Activated naive CD4-positive, alpha-beta T cell treated with anti-CD3 and anti-CD28 coated beads for 36 hours (primary cell): ENCODE results near the gene TBC1D12. TPM values are rescaled to one million over a fixed set of nuclear protein-coding genes. Genes with fewer than 3 reads are reported as not detected.
A peak's percentile ranks its signal among the peaks of the same experiment; 100 is the strongest.
"Not testable (repeated sequence)": the region's sequence is repeated elsewhere in the genome, so short reads cannot be mapped to it uniquely, and the experiment has no call there.

Experiments used
- CTCF ChIA-PET: fragments of 350-600 bp; sonication (Branson Sonifier 250); formaldehyde crosslinking; loops from one replicate; lab custom pipeline; 2021; ENCODE audit warnings: antibody characterized with exemption; lab: Charles Lee
- DNase-seq: peaks from one replicate; pipeline ENCODE4 v3.0.0-alpha.2; 2020
- H3K27ac Mint-ChIP-seq: one replicate; pipeline ENCODE4 v1.8.0; 2021; ENCODE audit warnings: mild to moderate bottlenecking, mixed read lengths
- H3K27me3 Mint-ChIP-seq: one replicate; pipeline ENCODE4 v1.8.0; 2021; ENCODE audit warnings: low read depth, mixed read lengths
- H3K36me3 Mint-ChIP-seq: one replicate; pipeline ENCODE4 v1.8.0; 2021; ENCODE audit warnings: low read depth, mixed read lengths
- H3K4me1 Mint-ChIP-seq: one replicate; pipeline ENCODE4 v1.8.0; 2021; ENCODE audit warnings: low read depth, mixed read lengths
- H3K4me3 Mint-ChIP-seq: one replicate; pipeline ENCODE4 v1.8.0; 2021; ENCODE audit warnings: mild to moderate bottlenecking, moderate library complexity, mixed read lengths
- H3K9me3 Mint-ChIP-seq: one replicate; pipeline ENCODE4 v1.8.0; 2021; ENCODE audit warnings: mixed read lengths
- intact Hi-C: fragments of 100-400 bp; cut with micrococcal nuclease; formaldehyde crosslinking; loops from one replicate; pipeline ENCODE4 v1.15.1; 2023
- total RNA-seq, 2 experiments: library from RNA; stranded (reverse); gene quantifications; one replicate each; pipeline ENCODE4 v1.2.3, GENCODE V29; 2021

TBC1D12 gene
- total RNA-seq, 2 experiments from 2014 or later: 0.25 to 0.33 TPM

- Mint-ChIP-seq H3K27me3 (peaks cover 28% of the 10 kb centered on the region), H3K4me1 (no peaks in the 10 kb centered on the region), H3K27ac (no peak overlapping the region), H3K4me3 (no peak overlapping the region), H3K36me3 (no peaks in the 10 kb centered on the region), H3K9me3 (no peaks in the 10 kb centered on the region)
- DNase-seq: no peak
- intact Hi-C loops: no loop called here
- CTCF ChIA-PET: no interaction called here
These were observed 27.0 kb upstream of the TBC1D12 start for GRCh38 chr10:94375374-94375773.

DNA sequence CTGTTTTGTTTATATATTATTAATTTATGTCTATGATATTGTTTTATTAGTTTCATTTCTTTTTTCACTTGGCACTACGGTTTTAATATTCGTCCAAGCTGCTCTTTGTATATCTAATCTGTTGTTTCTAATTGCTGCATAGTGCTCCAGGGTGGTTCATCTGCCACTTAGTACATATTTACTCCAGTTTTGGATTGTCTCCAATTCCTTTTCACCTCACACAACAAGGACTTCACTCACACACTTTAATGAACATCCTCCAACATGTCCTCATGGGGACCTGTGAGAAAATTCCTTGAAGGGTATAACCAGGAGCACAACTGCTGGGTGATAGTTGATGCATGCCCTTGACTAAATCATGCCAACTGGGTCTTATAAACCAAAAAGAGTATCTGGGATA, 25.5 kb upstream of the TBC1D12 start:
- Mint-ChIP-seq H3K4me3 (no peak overlapping the region), H3K4me1 (no peaks in the 10 kb centered on the region), H3K27ac (no peak overlapping the region), H3K9me3 (no peaks in the 10 kb centered on the region), H3K36me3 (no peaks in the 10 kb centered on the region), H3K27me3 (peaks cover 25% of the 10 kb centered on the region)
- intact Hi-C loops: no loop called here
- no peak for DNase-seq
- CTCF ChIA-PET: no interaction called here

DNA sequence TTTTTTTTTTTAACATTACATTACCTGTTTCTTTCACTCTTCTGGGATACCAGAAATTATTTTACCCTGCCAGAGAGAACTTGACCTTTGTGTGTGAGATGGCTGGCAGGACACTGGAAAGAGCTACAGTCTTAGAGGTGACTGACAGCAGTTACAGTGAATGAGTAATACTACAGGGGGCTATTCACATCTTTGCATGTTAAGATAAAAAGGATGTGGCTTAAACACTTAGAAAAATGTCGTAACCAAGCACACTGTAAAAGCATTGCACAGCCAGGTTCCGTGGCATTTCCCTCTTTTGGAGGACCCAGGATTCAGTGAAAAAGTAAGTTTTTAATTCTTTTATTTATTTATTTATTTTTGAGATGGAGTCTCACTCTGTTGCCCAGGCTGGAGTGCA, 18.8 kb upstream of the TBC1D12 start:
- intact Hi-C loops: no loop called here
- H3K4me3 Mint-ChIP-seq: no peak overlapping the region
- H3K27me3 Mint-ChIP-seq: peaks cover 3% of the 10 kb centered on the region
- H3K9me3 Mint-ChIP-seq: no peaks in the 10 kb centered on the region
- no peak for DNase-seq
- CTCF ChIA-PET: interaction anchor here (0.7 kb wide), 1 partner anchor 979 kb away, joined by 3 read pairs; no protein-coding TSS in a partner anchor
- no peak overlapping the region for H3K27ac Mint-ChIP-seq
- no peaks in the 10 kb centered on the region for H3K4me1 Mint-ChIP-seq
- H3K36me3 Mint-ChIP-seq: no peaks in the 10 kb centered on the region

DNA sequence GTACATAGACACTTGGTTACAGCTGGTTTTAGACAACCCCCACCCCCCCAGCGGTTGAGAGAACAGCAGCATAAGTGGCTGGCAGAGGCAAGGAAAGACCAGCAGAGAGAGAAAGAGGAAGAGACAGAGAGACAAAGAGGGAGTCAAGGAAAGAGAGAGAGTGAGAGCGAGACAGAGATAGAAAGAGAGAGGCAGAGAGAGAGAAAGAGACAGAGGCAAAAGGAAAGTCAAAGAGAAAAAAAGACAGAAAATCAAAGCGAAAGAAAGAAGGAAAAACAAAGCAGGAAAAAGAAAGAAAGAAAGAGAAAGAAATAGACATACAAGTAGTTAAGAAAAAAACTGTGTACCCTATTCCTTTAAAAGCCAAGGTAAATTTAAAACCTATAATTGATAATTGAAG, 16.6 kb upstream of the TBC1D12 start:
- H3K4me3 Mint-ChIP-seq, H3K36me3 Mint-ChIP-seq, DNase-seq, H3K4me1 Mint-ChIP-seq, CTCF ChIA-PET, H3K27me3 Mint-ChIP-seq, intact Hi-C loops, H3K9me3 Mint-ChIP-seq, H3K27ac Mint-ChIP-seq: not testable (repeated sequence)

DNA sequence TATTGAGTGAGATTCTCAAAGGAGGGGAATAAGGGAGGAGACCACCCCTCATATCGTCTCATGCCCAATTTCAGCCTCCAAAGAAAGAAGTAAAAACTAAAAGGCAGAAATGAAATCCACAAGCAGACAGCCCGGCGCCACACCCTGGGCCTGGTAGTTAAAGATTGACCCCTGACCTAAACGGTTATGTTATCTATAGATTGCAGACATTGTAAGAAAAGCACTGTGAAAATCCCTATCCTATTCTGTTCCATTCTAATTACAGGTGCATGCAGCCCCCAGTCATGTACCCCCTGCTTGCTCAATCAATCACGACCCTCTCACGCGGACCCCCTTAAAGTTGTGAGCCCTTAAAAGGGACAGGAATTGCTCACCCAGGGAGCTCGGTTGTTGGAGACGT, 10.2 kb upstream of the TBC1D12 start:
- DNase-seq, intact Hi-C loops, H3K9me3 Mint-ChIP-seq, H3K4me3 Mint-ChIP-seq, H3K36me3 Mint-ChIP-seq, H3K27me3 Mint-ChIP-seq, H3K27ac Mint-ChIP-seq, H3K4me1 Mint-ChIP-seq, CTCF ChIA-PET: not testable (repeated sequence)

- no peak for DNase-seq
- CTCF ChIA-PET: interaction anchor here (0.5 kb wide), 1 partner anchor 154 kb away, joined by 3 read pairs; no protein-coding TSS in a partner anchor
- intact Hi-C loops: no loop called here
- Mint-ChIP-seq H3K36me3 (no peaks in the 10 kb centered on the region), H3K4me3 (no peak overlapping the region), H3K27me3 (peaks cover 27% of the 10 kb centered on the region), H3K4me1 (no peaks in the 10 kb centered on the region), H3K27ac (no peak overlapping the region), H3K9me3 (no peaks in the 10 kb centered on the region)
These were observed 4.6 kb upstream of the TBC1D12 start for GRCh38 chr10:94397549-94398370.

DNA sequence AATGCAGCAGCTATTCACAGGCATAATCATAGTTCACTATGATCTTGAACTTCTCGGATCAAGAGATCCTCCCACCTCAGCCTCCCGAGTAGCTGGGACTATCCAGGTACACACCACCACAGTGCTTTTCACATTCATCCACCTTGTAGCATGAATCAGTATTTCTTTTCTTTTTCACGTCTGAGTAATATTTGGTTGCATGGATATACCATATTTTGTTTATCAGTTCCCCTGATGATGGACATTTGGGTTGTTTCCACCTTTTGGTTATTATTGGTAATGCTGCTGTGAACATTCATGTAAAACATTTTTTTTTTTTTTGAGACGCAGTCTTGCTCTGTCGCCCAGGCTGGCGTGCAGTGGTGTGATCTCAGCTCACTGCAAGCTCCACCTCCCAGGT, 3.6 kb upstream of the TBC1D12 start:
- CTCF ChIA-PET: no interaction called here
- Mint-ChIP-seq H3K9me3 (no peaks in the 10 kb centered on the region), H3K4me1 (peaks cover 2% of the 10 kb centered on the region), H3K36me3 (no peaks in the 10 kb centered on the region), H3K27me3 (peaks cover 30% of the 10 kb centered on the region), H3K4me3 (no peak overlapping the region), H3K27ac (no peak overlapping the region)
- intact Hi-C loops: no loop called here
- no peak for DNase-seq

- H3K4me1 Mint-ChIP-seq: peaks cover 4% of the 10 kb centered on the region
- no peak overlapping the region for H3K27ac Mint-ChIP-seq
- H3K4me3 Mint-ChIP-seq: peak overlapping the region; percentile 32
- no peaks in the 10 kb centered on the region for H3K9me3 Mint-ChIP-seq
- CTCF ChIA-PET: interaction anchor here (0.6 kb wide), 1 partner anchor 43 kb away, joined by 3 read pairs; no protein-coding TSS in a partner anchor
- intact Hi-C loops: loop anchor here (1.0 kb wide), 1 partner anchor 41 kb away; the partner anchor contains the start of gene NOC3L
- no peaks in the 10 kb centered on the region for H3K36me3 Mint-ChIP-seq
- DNase-seq: no peak
- H3K27me3 Mint-ChIP-seq: peaks cover 59% of the 10 kb centered on the region
These were observed 570 bp downstream of the TBC1D12 start for GRCh38 chr10:94402843-94403379.

GRCh38 chr10:94403380-94404213, 1.3 kb downstream of the TBC1D12 start:
- peak; percentile 28 for DNase-seq
- H3K9me3 Mint-ChIP-seq: no peaks in the 10 kb centered on the region
- H3K27me3 Mint-ChIP-seq: peaks cover 59% of the 10 kb centered on the region
- intact Hi-C loops: no loop called here
- H3K4me1 Mint-ChIP-seq: peaks cover 4% of the 10 kb centered on the region
- no peaks in the 10 kb centered on the region for H3K36me3 Mint-ChIP-seq
- H3K4me3 Mint-ChIP-seq: peak overlapping the region; percentile 74
- CTCF ChIA-PET: no interaction called here
- H3K27ac Mint-ChIP-seq: no peak overlapping the region

DNA sequence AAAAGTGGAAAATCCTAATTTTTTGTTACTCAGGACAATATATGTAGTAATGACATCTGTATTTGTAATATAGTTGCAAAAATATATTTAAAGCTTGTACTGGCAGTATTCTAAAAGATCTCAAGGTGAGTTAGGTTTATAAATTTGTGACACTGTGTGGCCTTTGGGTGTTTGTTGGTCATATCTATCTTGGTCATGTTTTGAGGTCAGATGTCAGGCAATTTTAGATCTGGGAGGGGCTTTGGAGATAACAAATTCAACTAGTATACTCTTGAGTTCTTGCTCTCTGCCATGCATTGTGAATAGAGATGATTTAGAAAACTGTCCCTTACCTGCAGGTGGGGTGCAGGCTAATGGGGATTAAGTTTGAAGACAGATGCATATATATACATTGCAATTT, 3.1 kb downstream of the TBC1D12 start:
- no peak for DNase-seq
- intact Hi-C loops: no loop called here
- no peaks in the 10 kb centered on the region for H3K36me3 Mint-ChIP-seq
- no peak overlapping the region for H3K27ac Mint-ChIP-seq
- peaks cover 4% of the 10 kb centered on the region for H3K4me1 Mint-ChIP-seq
- no peak overlapping the region for H3K4me3 Mint-ChIP-seq
- CTCF ChIA-PET: no interaction called here
- no peaks in the 10 kb centered on the region for H3K9me3 Mint-ChIP-seq
- H3K27me3 Mint-ChIP-seq: peaks cover 55% of the 10 kb centered on the region

DNA sequence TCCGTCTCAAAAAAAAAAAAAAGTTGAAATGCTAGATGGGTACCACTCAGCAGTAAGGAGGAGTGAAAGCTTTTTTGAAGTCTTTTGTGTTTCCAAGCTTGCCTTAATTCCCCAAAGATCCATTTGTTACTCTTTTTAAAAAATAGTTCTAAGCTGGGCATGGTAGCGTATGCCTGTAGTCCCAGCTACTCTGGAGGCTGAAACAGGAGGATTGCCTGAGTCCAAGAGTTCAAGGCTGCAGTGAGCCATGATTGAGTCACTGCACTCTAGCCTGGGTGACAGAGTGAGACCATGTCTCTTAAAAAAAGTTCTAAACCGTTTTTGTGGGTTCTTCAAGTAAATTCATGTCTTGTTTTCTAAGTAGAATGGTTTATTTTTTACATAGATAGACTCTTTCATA, 5.3 kb downstream of the TBC1D12 start:
- Mint-ChIP-seq H3K27me3 (peaks cover 54% of the 10 kb centered on the region), H3K27ac (no peak overlapping the region), H3K36me3 (no peaks in the 10 kb centered on the region), H3K4me1 (peaks cover 4% of the 10 kb centered on the region), H3K4me3 (no peak overlapping the region), H3K9me3 (no peaks in the 10 kb centered on the region)
- CTCF ChIA-PET: interaction anchor here (0.6 kb wide), 1 partner anchor 54 kb away, joined by 3 read pairs; no protein-coding TSS in a partner anchor
- intact Hi-C loops: no loop called here
- no peak for DNase-seq

DNA sequence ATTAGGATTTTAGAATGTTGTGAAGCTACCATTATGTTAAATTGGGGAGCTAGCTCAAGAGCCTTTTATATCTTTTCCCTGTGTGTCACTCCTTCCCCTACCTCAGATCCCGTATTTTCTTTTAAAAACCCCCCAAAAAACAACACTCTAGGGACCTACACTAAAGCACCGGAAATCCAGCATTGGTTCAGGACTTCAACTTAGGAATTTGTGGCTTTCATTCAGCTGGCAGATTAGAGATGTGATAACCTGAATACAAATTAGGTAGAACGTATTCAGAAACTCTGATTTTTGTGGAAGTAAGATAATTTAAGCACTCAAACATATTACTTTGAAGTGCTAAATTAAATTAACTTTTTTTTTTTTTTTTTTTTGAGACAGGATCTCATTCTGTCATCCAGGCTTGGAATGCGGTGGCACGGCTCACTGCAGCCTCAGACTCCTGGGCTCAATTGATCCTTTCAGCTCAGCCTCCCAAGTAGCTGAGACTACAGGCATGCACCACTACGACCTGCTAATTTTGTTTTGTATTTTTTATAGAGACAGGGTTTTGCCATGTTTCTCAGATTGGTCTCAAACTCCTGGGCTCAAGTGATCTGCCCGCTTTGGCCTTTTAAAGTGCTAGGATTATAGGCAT, 6.8 kb downstream of the TBC1D12 start:
- no peaks in the 10 kb centered on the region for H3K4me1 Mint-ChIP-seq
- H3K9me3 Mint-ChIP-seq: no peaks in the 10 kb centered on the region
- no peak for DNase-seq
- H3K27me3 Mint-ChIP-seq: peaks cover 54% of the 10 kb centered on the region
- no peaks in the 10 kb centered on the region for H3K36me3 Mint-ChIP-seq
- CTCF ChIA-PET: no interaction called here
- no peak overlapping the region for H3K27ac Mint-ChIP-seq
- intact Hi-C loops: no loop called here
- no peak overlapping the region for H3K4me3 Mint-ChIP-seq
